Measurements from ENCODE around the gene TMEM106C.

Gene TMEM106C

GRCh38 chr12:47963340-47964040, at the start of gene TMEM106C:
Gene TMEM106C (plus strand): TSS chr12:47963596. CDS start chr12:47964237, 641 bp downstream.
- DNase-seq (ENCODE audit: low spot score) = peak; percentile 98

GRCh38 chr12:47920913-47921312, 42.5 kb upstream of the TMEM106C start:
- no peak for DNase-seq (ENCODE audit: low spot score)

GRCh38 chr12:47921907-47922306, 41.5 kb upstream of the TMEM106C start:
- DNase-seq (ENCODE audit: low spot score) = no peak

GRCh38 chr12:47927346-47927745, 36.0 kb upstream of the TMEM106C start:
- no peak for DNase-seq (ENCODE audit: low spot score)

GRCh38 chr12:47930634-47931033, 32.8 kb upstream of the TMEM106C start:
- DNase-seq (ENCODE audit: low spot score) = no peak

- no peak for DNase-seq (ENCODE audit: low spot score)
Measured at GRCh38 chr12:47931187-47931586, 32.2 kb upstream of the TMEM106C start.

- no peak for DNase-seq (ENCODE audit: low spot score)
Measured at GRCh38 chr12:47935184-47935583, 28.2 kb upstream of the TMEM106C start.

GRCh38 chr12:47938093-47938492, 25.3 kb upstream of the TMEM106C start:
- no peak for DNase-seq (ENCODE audit: low spot score)

GRCh38 chr12:47938594-47938993, 24.8 kb upstream of the TMEM106C start:
- DNase-seq (ENCODE audit: low spot score) = no peak

GRCh38 chr12:47939009-47939601, 24.3 kb upstream of the TMEM106C start:
- DNase-seq (ENCODE audit: low spot score) = no peak

GRCh38 chr12:47940773-47941474, 22.5 kb upstream of the TMEM106C start:
- no peak for DNase-seq (ENCODE audit: low spot score)

- DNase-seq (ENCODE audit: low spot score) = no peak
Measured at GRCh38 chr12:47941475-47941780, 22.0 kb upstream of the TMEM106C start.

- DNase-seq (ENCODE audit: low spot score) = peak; percentile 83
Measured at GRCh38 chr12:47941871-47942613, 21.4 kb upstream of the TMEM106C start.

- DNase-seq (ENCODE audit: low spot score) = no peak
Measured at GRCh38 chr12:47942614-47943225, 20.7 kb upstream of the TMEM106C start.

GRCh38 chr12:47943623-47944340, 19.6 kb upstream of the TMEM106C start:
- DNase-seq (ENCODE audit: low spot score) = no peak

- DNase-seq (ENCODE audit: low spot score) = no peak
Measured at GRCh38 chr12:47944685-47945340, 18.6 kb upstream of the TMEM106C start.

- no peak for DNase-seq (ENCODE audit: low spot score)
Measured at GRCh38 chr12:47945341-47945728, 18.1 kb upstream of the TMEM106C start.

- DNase-seq (ENCODE audit: low spot score) = no peak
Measured at GRCh38 chr12:47946413-47947323, 16.7 kb upstream of the TMEM106C start.

GRCh38 chr12:47947341-47947740, 16.1 kb upstream of the TMEM106C start:
- no peak for DNase-seq (ENCODE audit: low spot score)

All from HuH-7 (cell line).